NB4 (cell line): Measurements from ENCODE around the gene GRIA1.

Experiments
- DNase-seq: peaks from one replicate; pipeline ENCODE4 v3.0.0; 2010; ENCODE audit warnings: low read depth
- H3K4me3 ChIP-seq: one replicate; pipeline ENCODE4 v1.5.1; 2011; ENCODE audit warnings: mild to moderate bottlenecking, low read depth, low read length, moderate library complexity
- CTCF ChIP-seq: IDR thresholded peaks from one replicate; pipeline ENCODE4 v1.5.1; 2012; ENCODE audit warnings: low read depth, low read length
- MAX ChIP-seq: IDR thresholded peaks from 2 replicates; pipeline ENCODE4 v1.6.1; 2011; ENCODE audit warnings: low read depth, low read length
- MYC ChIP-seq: IDR thresholded peaks from 2 replicates; pipeline ENCODE4 v1.6.1; 2011; ENCODE audit warnings: low read depth, low read length
- POLR2A ChIP-seq: IDR thresholded peaks from 2 replicates; pipeline ENCODE4 v1.6.1; 2011; ENCODE audit warnings: mild to moderate bottlenecking; ENCODE audit not compliant: insufficient read length; ENCODE audit errors: extremely low read depth

Gene GRIA1

GRCh38 chr5:153504726-153505125, 14.3 kb downstream of the GRIA1 start:
- no peak for TF ChIP-seq MYC
- TF ChIP-seq CTCF = no peak
- TF ChIP-seq POLR2A = no peak
- no peak for TF ChIP-seq MAX
- no peak overlapping the region for H3K4me3 ChIP-seq
- no peak for DNase-seq

- no peak for DNase-seq
- no peak overlapping the region for H3K4me3 ChIP-seq
- TF ChIP-seq POLR2A = no peak
- TF ChIP-seq MAX = no peak
- TF ChIP-seq MYC = no peak
- TF ChIP-seq CTCF = no peak
Measured at GRCh38 chr5:153508700-153509099, 18.2 kb downstream of the GRIA1 start.

GRCh38 chr5:153511622-153512021, 21.2 kb downstream of the GRIA1 start:
- no peak for TF ChIP-seq MYC
- no peak for DNase-seq
- H3K4me3 ChIP-seq = no peak overlapping the region

- DNase-seq = no peak
- TF ChIP-seq MYC = no peak
- TF ChIP-seq POLR2A = no peak
- TF ChIP-seq CTCF = no peak
- no peak overlapping the region for H3K4me3 ChIP-seq
Measured at GRCh38 chr5:153513156-153513555, 22.7 kb downstream of the GRIA1 start.

GRCh38 chr5:153515301-153515700, 24.8 kb downstream of the GRIA1 start:
- DNase-seq = no peak
- TF ChIP-seq MYC = no peak
- no peak for TF ChIP-seq CTCF
- H3K4me3 ChIP-seq = no peak overlapping the region

- H3K4me3 ChIP-seq = no peak overlapping the region
- no peak for DNase-seq
- TF ChIP-seq MYC (no peak), CTCF (no peak), POLR2A (no peak), MAX (no peak)
Measured at GRCh38 chr5:153516504-153517240, 26.2 kb downstream of the GRIA1 start.
